TTC549 (cell line): ENCODE data around the gene DCAF8L2.
"Not testable (repeated sequence)": the region's sequence is repeated elsewhere in the genome, so short reads cannot be mapped to it uniquely, and the experiment has no call there.

Source experiments
- FAIRE-seq: peaks from 2 replicates; lab custom pipeline; 2012; peaks lifted over from hg19 to GRCh38; lab: Jason Lieb, UNC

The DCAF8L2 gene

DNA sequence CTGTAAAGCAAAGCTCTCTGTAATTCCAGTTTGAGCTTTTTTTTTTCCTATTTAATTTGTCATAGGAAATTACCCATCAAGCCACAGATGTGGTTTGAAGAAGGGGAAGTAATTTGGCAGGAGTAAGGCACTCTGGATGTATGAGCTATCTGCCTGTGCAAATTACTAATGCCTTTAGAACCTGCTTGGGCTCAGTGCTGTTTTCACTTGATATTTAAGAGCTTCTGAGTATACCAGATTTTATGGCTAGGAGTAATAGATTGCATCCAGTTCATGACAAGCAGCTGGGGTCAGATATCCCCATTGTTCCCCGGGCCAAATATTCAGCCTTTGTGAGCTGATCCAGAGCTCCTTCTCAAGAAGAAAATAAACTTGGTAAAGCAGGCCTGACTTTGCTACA is 89.1 kb downstream of the DCAF8L2 start:
- no peak for FAIRE-seq

DNA sequence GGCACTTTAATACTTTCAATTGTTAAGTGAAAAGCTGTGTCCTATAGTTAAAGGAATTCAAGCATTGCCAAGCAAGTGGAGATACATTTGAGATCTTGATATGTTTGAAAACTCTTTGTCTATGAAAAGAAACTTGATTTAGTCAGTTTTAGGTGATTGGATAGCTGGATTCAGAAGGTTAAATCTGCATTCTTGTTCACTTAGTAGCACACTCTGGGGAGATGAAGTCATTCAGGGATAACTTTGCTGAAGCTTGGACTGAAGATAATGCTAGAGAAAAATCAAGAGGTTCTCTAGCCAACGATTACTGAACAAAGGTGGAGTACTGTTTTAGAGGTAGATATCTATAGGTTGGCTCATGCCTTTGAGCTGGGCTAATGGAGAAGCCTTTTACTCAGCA is 90.6 kb downstream of the DCAF8L2 start:
- FAIRE-seq = no peak

DNA sequence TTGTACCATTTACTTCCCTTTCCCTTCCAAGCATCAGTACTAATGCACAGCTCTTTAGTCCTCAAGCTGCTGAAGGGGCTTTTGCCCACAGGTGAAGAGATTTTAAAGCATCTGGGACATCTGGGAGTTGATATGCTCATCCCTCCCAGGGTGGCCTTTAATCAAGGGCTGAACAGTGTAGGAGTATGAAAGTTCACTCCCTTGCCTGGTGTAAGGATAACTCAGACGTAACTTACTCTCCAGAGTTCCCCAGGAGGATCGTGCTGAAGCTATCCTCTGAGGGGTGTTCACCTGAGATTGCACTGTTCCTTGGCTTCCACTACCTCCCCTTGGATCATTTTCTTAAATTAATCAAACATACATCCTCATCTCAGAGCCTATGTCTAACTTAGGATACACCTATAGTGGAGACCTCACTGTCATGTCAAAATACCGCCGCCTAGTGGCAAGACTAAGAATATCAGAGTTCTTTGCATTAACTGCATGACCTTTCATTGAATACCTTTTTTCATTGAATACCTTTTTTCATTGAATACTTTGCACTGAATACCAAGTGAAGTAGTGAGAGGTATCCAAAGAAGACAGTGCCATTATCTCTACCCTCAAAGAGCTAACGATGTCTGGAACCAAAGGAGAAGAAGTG is 93.5 kb downstream of the DCAF8L2 start:
- FAIRE-seq = not testable (repeated sequence)

DNA sequence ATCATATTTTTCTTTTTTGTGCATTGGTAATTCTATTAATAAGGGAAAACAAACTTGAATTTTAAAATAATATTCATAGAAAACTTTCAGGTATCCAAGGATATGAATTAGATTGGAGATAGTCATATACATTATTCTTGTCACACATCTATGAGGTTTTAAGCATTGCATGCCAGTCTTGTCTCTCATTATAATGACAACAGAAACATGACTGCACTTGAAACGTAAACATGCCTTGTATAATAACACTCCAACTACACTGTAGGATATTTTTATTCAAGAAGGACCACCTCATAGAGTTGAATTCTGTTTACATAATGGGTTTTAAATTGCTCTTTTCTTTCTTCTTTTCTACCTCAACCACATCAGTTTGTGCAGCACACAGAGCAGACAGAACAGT is 104.5 kb downstream of the DCAF8L2 start:
- no peak for FAIRE-seq

DNA sequence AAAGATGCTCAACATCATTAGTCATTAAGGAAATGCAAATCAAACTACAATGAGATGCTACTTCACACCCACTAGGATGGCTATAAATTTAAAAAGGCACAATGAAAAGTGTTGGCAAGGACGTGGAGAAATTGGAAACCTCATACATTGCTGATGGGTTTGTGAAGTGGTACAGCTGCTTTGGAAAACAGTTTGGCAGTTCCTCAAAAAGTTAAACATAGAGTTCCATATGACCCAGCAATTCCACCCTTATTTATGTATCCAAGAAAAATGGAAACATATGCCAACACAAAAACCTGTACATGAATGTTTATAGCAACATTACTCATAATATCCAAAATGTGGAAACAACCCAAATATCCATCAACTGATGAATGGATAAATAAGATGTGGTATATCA is 116.4 kb downstream of the DCAF8L2 start:
- FAIRE-seq = no peak

DNA sequence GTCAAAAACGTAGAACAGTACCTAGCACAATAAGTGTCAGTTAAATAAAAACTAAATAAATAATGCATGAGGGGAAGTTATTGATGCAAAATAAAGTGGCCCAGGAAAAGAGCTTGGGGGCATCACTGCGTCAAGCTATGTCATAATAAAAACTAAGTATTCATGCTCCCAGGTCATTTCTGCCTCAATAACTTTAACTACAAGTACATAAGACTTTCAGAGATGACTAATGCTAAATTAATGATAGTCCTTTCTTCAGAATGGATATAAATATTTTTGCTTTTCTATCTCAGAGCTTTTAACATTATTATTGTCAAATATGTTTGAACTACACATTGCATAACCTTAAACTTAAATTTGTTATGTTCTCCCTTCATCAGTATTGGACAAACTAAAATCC is 125.5 kb downstream of the DCAF8L2 start:
- no peak for FAIRE-seq

DNA sequence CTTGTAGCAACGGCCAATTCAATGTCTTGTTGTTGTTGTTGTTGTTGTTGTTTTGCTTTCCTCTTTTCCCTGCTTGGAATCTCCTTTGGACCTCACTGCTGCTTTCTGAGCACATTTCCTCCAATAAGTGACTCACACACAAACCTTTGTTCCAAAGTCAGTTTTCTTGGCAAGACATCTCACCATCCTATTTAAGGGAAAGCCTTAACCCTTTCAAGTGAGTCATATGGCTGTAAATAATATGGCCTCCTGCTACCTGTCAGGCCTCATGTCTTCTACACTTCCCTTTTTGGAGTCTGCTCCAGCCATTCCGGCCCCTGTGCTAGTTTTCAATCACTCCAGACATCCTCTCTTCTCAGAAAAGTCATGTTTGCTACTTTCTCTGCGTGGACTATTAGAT is 138.1 kb downstream of the DCAF8L2 start:
- FAIRE-seq = no peak

DNA sequence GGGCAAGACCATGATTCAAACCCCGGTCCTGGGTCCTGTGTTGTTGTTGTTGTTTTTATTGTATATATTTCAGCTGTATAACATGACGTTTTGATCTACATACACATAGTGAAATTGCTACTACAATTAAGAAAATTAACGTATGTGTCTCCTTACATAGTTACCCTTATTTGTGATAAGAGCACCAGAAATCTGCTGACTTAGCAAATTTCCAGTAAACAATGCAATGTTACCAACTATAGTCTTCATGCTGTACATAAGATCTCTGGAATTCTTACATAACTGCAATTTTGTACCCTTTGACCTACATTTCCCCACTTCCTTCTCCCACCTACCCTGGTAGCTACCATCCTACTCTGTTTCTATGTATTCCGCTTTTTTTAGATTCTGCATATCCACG is 141.8 kb downstream of the DCAF8L2 start:
- no peak for FAIRE-seq

DNA sequence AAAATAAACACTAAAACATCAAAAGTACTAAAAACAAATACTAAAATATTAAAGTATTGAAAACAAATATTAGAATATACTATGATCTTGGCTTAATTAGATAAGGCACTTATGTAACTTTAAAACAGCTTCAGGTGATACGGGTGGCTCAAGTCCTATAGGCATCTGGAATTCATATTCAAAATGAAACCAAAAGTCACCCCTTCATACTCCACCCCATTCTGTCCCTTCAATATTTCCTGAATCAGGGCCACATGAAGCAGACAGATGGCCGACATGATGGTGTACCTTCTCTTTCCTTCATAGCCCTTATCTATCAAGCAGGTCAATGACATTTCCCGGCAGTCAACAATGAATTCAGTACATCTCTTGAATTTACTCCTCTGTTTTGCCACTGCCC is 145.8 kb downstream of the DCAF8L2 start:
- no peak for FAIRE-seq

DNA sequence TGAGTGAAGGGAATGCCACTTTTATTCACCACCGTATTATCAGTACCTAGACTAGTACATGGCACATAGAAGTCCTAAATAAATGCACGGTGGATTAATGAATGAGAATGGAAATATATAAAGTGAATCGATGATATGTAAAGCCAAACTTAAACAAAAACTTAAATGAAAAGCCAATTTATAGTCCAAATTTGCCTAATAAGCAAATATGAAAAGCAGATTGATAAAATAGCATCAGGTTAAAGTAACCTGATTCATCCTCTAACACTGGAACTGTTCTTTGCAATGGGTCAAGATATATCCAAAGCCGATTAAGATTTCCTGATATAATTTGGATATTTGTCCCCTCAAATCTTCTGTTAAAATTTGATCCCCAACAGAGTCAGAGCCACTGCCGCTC is 150.8 kb downstream of the DCAF8L2 start:
- no peak for FAIRE-seq

DNA sequence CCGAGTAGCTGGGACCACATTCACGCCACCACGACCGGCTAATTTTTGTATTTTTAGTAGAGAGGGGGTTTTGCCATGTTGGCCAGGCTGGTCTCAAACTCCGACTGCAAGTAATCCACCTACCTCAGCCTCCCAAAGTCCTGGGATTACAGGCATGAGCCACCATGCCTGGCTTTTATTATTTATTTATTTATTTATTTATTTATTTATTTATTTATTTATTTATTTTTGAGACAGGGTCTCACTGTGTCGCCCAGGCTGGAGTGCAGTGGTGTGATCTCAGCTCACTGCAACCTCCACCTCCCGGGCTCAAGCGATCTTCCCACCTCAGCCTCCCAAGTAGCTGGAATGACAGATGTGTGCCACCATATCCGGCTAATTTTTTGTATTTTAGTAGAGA is 153.4 kb downstream of the DCAF8L2 start:
- not testable (repeated sequence) for FAIRE-seq

DNA sequence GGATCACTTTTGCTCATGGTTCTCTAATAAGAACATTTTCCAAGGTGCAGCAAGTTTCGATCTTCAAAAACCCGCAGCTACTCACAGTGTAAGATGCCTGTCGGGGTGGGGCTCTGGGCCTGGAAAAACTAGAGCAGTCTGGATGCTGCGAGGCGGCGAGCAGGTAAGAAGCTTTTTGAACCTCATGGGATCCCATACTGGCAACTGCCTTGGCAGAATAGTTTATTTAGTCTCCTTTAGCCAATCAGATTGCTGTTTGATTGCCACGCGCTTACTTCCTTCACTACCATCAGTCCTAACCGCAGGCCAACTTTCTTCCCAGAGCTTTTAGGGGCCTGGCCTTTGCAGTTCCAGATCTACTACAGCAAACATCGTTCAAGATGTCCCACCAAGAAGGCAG is 156.4 kb downstream of the DCAF8L2 start:
- FAIRE-seq = no peak

DNA sequence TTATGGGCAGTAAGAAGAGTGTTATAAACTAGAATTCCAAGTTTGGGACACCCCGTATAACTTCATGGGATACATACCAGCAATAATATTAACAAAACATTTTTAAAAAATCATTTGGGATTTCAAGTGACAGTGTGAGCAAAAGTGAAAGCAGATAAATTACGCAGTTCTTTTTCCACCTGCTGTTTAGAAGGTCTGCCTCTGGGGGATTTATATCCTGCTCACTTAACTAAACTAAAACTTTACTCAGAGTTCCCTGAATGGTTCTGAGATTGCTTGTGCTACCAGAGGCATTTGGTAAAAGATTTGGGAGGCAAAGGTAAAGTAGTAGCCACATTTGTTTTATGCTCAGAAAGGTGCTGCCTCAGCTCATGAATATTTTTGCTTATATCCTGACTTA is 160.2 kb downstream of the DCAF8L2 start:
- not testable (repeated sequence) for FAIRE-seq

DNA sequence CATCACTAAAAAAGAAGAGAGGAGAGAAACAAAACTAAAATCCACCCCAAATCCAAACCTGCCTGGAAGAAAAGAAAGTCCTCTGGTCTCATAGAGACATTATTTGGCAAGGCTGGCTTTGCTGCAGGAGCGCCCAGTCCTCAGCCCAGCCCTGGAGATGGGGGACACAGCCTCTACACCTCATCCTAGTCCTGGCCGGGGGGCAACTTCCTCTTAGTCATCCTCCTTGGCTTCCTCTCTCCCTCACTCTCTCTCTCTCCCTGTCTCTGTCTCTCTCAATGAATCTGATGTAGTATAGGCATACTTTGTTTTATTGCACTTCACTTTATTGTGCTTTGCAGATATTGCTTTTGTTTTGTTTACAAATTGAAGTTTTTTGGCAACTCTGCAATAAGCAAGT is 161.8 kb downstream of the DCAF8L2 start:
- FAIRE-seq = no peak

DNA sequence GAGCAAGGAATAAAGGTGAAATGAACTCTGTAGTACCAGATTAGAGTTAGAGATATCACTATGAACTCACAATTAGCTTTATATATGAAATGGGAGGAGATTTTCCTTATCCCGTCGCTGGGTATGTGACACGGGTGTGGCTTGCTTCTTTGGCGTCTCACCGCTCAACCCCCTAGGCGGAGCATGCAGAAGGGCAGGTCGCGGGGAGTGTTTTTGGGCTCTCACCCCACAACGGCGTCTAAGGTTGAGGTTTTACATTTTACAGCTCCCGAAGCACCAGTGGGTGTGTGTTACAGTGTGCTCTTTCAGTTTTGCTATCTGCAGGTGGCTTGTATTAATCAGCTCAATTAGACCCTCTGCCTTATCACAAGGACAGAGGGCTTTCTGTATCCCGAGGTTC is 175.6 kb downstream of the DCAF8L2 start:
- no peak for FAIRE-seq

DNA sequence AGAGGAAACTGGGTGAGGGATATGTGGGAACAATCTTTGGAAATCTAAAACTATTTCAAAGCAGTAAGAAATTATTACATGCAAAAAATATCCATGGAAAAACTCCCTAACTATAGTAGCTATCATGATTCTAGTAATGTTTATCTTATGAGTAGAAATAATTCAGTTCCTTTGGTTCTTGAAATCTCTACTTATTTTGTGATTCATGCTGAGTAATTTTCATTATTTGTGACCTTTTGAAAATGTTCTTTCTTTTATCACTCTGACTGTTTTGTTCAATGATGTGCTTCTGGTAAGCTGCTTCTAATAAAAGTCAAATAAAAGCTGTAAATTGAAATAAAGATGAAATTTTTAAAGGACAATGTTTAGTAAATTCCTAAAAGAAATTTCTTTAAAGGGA is 177.2 kb downstream of the DCAF8L2 start:
- no peak for FAIRE-seq

DNA sequence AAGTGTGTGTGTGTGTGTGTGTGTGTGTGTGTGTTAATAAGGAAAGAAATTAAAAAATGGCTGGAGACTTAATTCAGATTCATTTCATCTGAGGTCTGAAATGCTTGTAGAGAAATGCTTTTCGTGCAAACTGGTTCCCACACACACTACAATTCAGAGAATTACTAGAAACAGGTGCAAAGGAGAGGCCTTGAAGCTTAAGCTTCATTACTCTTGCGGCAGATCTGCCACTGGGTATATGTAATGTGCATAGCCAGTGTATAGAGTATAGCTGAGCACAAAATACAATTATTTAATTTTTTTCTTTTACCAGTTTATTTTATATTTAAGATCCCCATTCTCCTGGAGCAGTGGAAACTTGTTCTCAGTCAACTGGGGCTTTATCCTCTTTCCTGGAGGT is 185.8 kb downstream of the DCAF8L2 start:
- no peak for FAIRE-seq

DNA sequence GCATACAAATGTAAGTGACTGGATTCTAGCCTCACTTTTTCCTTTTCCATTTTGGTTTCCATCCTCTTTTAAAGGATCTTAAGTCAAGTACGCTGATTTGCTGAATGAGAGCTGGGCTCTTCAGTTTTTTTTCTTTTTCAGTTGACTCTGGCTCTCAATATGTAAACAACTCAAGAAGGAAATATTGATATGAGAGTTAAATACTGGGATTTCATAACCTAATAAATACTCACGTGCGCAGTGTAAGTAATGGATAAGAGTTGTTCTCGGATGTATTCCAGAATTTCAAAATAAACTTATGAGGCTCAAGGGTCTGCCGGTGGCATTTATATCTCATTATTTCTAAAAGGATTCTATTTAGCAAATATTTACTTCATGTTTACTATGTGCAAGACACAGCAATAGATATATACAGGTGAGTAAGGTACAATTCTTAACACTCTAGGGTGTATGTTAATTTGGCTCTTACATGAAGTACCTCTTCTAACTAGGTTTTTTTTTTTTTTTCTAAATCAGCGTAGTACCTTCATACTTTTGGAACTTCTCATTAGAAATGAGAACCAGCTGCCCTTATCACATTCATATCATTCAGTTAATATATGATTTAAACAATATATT is 206.6 kb downstream of the DCAF8L2 start:
- FAIRE-seq = no peak

DNA sequence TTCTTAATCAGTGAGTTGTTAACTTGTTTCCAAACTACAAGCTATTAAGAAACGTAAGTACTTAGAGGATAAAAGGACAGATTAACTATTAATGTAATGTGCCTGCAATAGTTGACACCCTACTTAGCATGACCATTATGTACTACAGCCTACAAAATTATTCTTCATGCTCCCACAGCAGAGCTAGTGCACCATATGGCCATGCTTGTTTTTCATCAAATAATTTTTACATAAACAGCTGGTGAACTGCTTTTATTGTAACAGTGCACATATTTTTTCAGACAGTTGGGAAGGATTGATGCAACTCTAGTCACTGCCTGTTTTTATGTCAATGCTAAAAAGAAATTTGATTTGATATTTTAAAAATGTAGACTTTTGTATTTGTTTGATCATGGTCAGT is 207.4 kb downstream of the DCAF8L2 start:
- FAIRE-seq = no peak
